ENCODE measurements around the gene SORBS2.

DNA sequence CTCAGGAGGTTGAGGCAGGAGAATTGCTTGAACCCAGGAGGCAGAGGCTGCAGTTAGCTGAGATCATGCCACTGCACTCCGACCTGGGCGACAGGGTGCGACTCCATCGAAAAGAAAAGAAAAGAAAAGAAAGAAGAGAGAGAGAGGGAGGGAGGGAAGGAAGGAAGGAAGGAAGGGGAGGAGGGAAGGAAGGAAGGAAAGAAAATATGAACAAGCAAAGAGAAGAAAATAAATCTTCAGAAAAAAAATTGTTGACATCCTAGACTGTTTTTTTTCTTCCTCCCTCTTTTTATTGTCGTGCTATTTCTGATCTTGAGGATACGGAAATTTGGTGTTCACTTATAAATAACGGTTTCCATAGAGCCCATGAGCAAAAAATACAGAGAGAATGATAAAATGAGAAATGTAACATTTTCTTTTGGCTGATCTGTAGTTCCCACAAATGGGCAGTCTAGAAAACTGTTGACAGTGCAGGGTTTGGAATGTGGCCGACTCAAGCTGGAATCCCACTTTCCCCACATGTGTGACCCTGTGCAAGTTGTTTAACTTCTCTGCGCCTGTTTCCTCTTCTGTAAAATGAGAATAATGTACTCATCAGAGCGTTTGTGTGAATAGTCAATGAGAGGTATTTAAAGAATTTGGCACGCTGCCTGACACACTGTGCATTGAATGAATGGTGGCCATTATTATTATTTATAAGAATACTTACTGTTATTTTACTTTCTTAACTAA lies 19.4 kb downstream of the SORBS2 start:
- TF ChIP-seq EZH2 (IDR thresholded peaks at IDR 0.05; ENCODE audit: insufficient read depth, poor library complexity, severe bottlenecking), result no peak
- TF ChIP-seq EZH2phosphoT487 (IDR thresholded peaks at IDR 0.05; ENCODE audit: insufficient read depth, low read depth), result no peak

All from GM23248 (cell line).